ENCODE data around the gene METAP1D.

METAP1D gene

GRCh38 chr2:171999161-171999560 lies 592 bp upstream of the METAP1D start:
- no peak for DNase-seq

- no peak for DNase-seq
These were observed 1.1 kb downstream of the METAP1D start for GRCh38 chr2:172000696-172001361.

- DNase-seq: no peak
These were observed 7.6 kb downstream of the METAP1D start for GRCh38 chr2:172007372-172007771.

GRCh38 chr2:172009823-172010222 lies 10.1 kb downstream of the METAP1D start:
- no peak for DNase-seq

GRCh38 chr2:172011812-172012575 lies 12.2 kb downstream of the METAP1D start:
- DNase-seq: peak; percentile 48

GRCh38 chr2:172012677-172013391 lies 13.1 kb downstream of the METAP1D start:
- DNase-seq: no peak

- DNase-seq: no peak
These were observed 13.6 kb downstream of the METAP1D start for GRCh38 chr2:172013396-172013795.

- no peak for DNase-seq
These were observed 21.6 kb downstream of the METAP1D start for GRCh38 chr2:172021074-172021931.

- DNase-seq: no peak
These were observed 22.2 kb downstream of the METAP1D start for GRCh38 chr2:172021955-172022354.

GRCh38 chr2:172031536-172031935 lies 31.8 kb downstream of the METAP1D start:
- no peak for DNase-seq

GRCh38 chr2:172038121-172038520 lies 38.4 kb downstream of the METAP1D start:
- DNase-seq: no peak

GRCh38 chr2:172038604-172039003 lies 38.9 kb downstream of the METAP1D start:
- no peak for DNase-seq

GRCh38 chr2:172039011-172039704 lies 39.4 kb downstream of the METAP1D start:
- DNase-seq: no peak

- DNase-seq: no peak
These were observed 40.6 kb downstream of the METAP1D start for GRCh38 chr2:172040311-172040710.

- no peak for DNase-seq
These were observed 46.4 kb downstream of the METAP1D start for GRCh38 chr2:172046080-172046678.

- DNase-seq: no peak
These were observed 47.3 kb downstream of the METAP1D start for GRCh38 chr2:172046866-172047565.

- DNase-seq: no peak
These were observed 48.1 kb downstream of the METAP1D start for GRCh38 chr2:172047566-172048507.

GRCh38 chr2:172048508-172049503 lies 49.1 kb downstream of the METAP1D start:
- DNase-seq: no peak

All from activated CD4-positive, alpha-beta T cell treated with anti-CD3 and anti-CD28 coated beads, Interleukin-2, amount 50 U/mL, for 16 hours (primary cell).